Caco-2 (cell line): ENCODE measurements around the gene TM4SF1. TPM values are rescaled to one million over a fixed set of nuclear protein-coding genes. Genes with fewer than 3 reads are reported as not detected.

ENCODE experiments used
- BruUV-seq: library from RNA; stranded (reverse); fragments of 400-500 nt; replicated peaks from 2 replicates; lab custom pipeline; 2021; lab: Mats Ljungman, UMichigan
- CTCF ChIA-PET: fragments of 300-600 bp; sonication (Branson Sonifier 250); formaldehyde crosslinking; loops from one replicate; lab custom pipeline; 2022; ENCODE audit warnings: antibody characterized with exemption; lab: Charles Lee
- POLR2A ChIA-PET: fragments of 300-600 bp; sonication (Branson Sonifier 250); formaldehyde crosslinking; loops from one replicate; lab custom pipeline; 2022; ENCODE audit warnings: antibody characterized with exemption; lab: Charles Lee
- DNase-seq, 2 experiments: peaks; one replicate each; pipeline versions ENCODE4 v3.0.0 to v3.0.0-alpha.2; 2020 to 2022
- H3K27me3 ChIP-seq: replicated peaks from 2 replicates; pipeline ENCODE4 v1.6.0; 2011; ENCODE audit warnings: low read length; ENCODE audit not compliant: control insufficient read depth, insufficient read depth
- H3K36me3 ChIP-seq: 2 replicates; pipeline ENCODE4 v1.5.1; 2011; ENCODE audit warnings: low read length; ENCODE audit not compliant: control insufficient read depth, insufficient read depth
- H3K4me1 ChIP-seq: fragments of 250-450 bp; sonication (Bioruptor Pico); 2 replicates; pipeline ENCODE4 v1.5.1; 2020; ENCODE audit warnings: mild to moderate bottlenecking
- H3K4me3 ChIP-seq: 2 replicates; pipeline ENCODE4 v1.5.1; 2011; ENCODE audit warnings: low read depth, mild to moderate bottlenecking, control low read depth, low read length
- H3K9me3 ChIP-seq: fragments of 250-450 bp; sonication (Bioruptor Pico); 2 replicates; pipeline ENCODE4 v1.5.1; 2020; ENCODE audit warnings: mild to moderate bottlenecking, moderate library complexity
- H3K27ac Mint-ChIP-seq: one replicate; pipeline ENCODE4 v1.8.0; 2022; ENCODE audit warnings: mixed read lengths; ENCODE audit not compliant: unreplicated experiment
- H3K27me3 Mint-ChIP-seq: one replicate; pipeline ENCODE4 v1.8.0; 2022; ENCODE audit warnings: mixed read lengths; ENCODE audit not compliant: insufficient read depth, unreplicated experiment
- H3K36me3 Mint-ChIP-seq: one replicate; pipeline ENCODE4 v1.8.0; 2022; ENCODE audit warnings: mild to moderate bottlenecking, mixed read lengths; ENCODE audit not compliant: insufficient read depth, unreplicated experiment
- H3K4me1 Mint-ChIP-seq: one replicate; pipeline ENCODE4 v1.8.0; 2022; ENCODE audit warnings: low read depth, mixed read lengths; ENCODE audit not compliant: unreplicated experiment
- H3K4me3 Mint-ChIP-seq: one replicate; pipeline ENCODE4 v1.8.0; 2022; ENCODE audit warnings: mild to moderate bottlenecking, moderate library complexity, mixed read lengths; ENCODE audit not compliant: unreplicated experiment
- H3K9me3 Mint-ChIP-seq: one replicate; pipeline ENCODE4 v1.8.0; 2022; ENCODE audit warnings: mixed read lengths; ENCODE audit not compliant: unreplicated experiment
- intact Hi-C: fragments of 100-400 bp; cut with micrococcal nuclease; formaldehyde crosslinking; loops from one replicate; pipeline ENCODE4 v1.10.0; 2022; ENCODE audit not compliant: unreplicated experiment
- total RNA-seq: library from RNA; stranded (reverse); gene quantifications from 2 replicates; pipeline ENCODE4 v1.2.3, GENCODE V29; 2022
- TF ChIP-seq, protein P1 (sequence below), 2 experiments: fragments of 200-600 bp in 1 of 2; IDR thresholded peaks; 1 replicate in 1 of 2; 2 replicates in 1 of 2; pipeline versions ENCODE4 v1.5.1 to v1.8.0; 2011 to 2022; ENCODE audit warnings: antibody characterized with exemption in 1 of 2, control low read depth in 1 of 2, inconsistent platforms in 1 of 2, low read depth in 1 of 2, low read length in 1 of 2, mild to moderate bottlenecking in 1 of 2, moderate library complexity in 1 of 2; ENCODE audit not compliant: insufficient read depth in 1 of 2, severe bottlenecking in 1 of 2, unreplicated experiment in 1 of 2

TM4SF1 gene
- total RNA-seq, 1 experiment from 2014 or later: 49.2 TPM

DNA sequence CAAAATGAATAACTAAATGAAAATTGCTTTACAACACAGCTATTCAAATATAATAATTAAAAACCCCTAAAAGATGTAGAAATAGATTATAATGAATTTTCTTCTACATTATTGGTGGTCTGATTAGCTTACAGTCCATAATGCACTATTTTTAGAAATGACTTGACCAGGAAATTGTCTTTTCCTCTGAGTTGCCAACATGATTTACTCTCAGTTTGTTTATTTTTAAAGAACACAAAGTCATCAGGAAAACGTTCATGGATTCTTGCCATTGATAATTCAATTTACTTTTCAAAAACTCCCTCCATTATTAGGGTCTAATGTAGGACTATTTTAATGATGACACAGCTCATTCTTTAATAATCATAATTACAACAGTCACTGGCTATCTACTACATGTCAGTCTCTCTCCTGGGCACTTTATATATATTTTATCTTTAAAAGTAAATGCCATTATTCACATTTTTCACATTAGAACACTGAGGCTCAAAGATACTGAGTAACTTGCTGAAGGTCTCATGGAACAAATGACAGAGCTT is 45.2 kb downstream of the TM4SF1 start:
- Histone ChIP-seq H3K27me3 (no peaks in the 10 kb centered on the region), H3K4me1 (no peaks in the 10 kb centered on the region), H3K36me3 (no peaks in the 10 kb centered on the region), H3K9me3 (no peaks in the 10 kb centered on the region), H3K4me3 (no peak overlapping the region)
- DNase-seq: no peak
- H3K4me1 Mint-ChIP-seq: no peaks in the 10 kb centered on the region
- no peak overlapping the region for H3K27ac Mint-ChIP-seq
- CTCF ChIA-PET: interaction anchor here (1.3 to 1.6 kb wide), 2 partner anchors 31 to 212 kb away, joined by 3 to 4 read pairs; no protein-coding TSS in a partner anchor
- no peaks in the 10 kb centered on the region for H3K36me3 Mint-ChIP-seq
- no peak overlapping the region for H3K4me3 Mint-ChIP-seq
- POLR2A ChIA-PET: no interaction called here
- TF ChIP-seq, protein P1, sequence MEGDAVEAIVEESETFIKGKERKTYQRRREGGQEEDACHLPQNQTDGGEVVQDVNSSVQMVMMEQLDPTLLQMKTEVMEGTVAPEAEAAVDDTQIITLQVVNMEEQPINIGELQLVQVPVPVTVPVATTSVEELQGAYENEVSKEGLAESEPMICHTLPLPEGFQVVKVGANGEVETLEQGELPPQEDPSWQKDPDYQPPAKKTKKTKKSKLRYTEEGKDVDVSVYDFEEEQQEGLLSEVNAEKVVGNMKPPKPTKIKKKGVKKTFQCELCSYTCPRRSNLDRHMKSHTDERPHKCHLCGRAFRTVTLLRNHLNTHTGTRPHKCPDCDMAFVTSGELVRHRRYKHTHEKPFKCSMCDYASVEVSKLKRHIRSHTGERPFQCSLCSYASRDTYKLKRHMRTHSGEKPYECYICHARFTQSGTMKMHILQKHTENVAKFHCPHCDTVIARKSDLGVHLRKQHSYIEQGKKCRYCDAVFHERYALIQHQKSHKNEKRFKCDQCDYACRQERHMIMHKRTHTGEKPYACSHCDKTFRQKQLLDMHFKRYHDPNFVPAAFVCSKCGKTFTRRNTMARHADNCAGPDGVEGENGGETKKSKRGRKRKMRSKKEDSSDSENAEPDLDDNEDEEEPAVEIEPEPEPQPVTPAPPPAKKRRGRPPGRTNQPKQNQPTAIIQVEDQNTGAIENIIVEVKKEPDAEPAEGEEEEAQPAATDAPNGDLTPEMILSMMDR (IDR thresholded peaks at IDR 0.05; ENCODE audit: insufficient read depth in 1 of 2, low read depth in 1 of 2, low read length in 1 of 2, severe bottlenecking in 1 of 2, unreplicated experiment in 1 of 2): no peak
- H3K27me3 Mint-ChIP-seq: no peaks in the 10 kb centered on the region
- no TSS peak for BruUV-seq
- no peaks in the 10 kb centered on the region for H3K9me3 Mint-ChIP-seq
- intact Hi-C loops: no loop called here

DNA sequence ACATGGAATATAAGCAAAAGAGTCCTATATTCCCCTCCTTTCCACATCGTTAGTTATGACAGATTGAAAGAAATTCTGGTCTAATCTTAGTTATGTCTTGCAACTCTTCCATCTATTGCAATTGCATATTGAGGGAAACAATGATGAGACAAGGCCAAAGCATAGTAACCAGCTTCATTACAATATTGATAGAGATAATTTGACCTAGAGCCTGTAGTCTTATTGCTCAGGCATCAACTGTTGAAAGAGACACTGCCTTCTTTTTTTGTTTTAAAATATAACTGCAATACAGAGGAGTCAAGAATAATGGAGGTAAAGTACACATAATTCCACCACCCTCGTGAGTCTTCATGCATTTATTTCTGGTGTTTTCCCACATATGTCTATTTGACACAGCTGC is 46.1 kb downstream of the TM4SF1 start:
- DNase-seq: no peak
- Mint-ChIP-seq H3K4me1 (no peaks in the 10 kb centered on the region), H3K36me3 (no peaks in the 10 kb centered on the region), H3K4me3 (no peak overlapping the region), H3K9me3 (no peaks in the 10 kb centered on the region), H3K27ac (no peak overlapping the region), H3K27me3 (no peaks in the 10 kb centered on the region)
- ChIA-PET CTCF (no interaction called here), POLR2A (no interaction called here)
- H3K9me3 ChIP-seq: no peaks in the 10 kb centered on the region
- no peaks in the 10 kb centered on the region for H3K27me3 ChIP-seq
- intact Hi-C loops: no loop called here
- H3K36me3 ChIP-seq: no peaks in the 10 kb centered on the region
- TF ChIP-seq, protein P1 (IDR thresholded peaks at IDR 0.05; ENCODE audit: insufficient read depth in 1 of 2, low read depth in 1 of 2, low read length in 1 of 2, severe bottlenecking in 1 of 2, unreplicated experiment in 1 of 2): no peak
- no peak overlapping the region for H3K4me3 ChIP-seq
- BruUV-seq: no TSS peak
- H3K4me1 ChIP-seq: no peaks in the 10 kb centered on the region

DNA sequence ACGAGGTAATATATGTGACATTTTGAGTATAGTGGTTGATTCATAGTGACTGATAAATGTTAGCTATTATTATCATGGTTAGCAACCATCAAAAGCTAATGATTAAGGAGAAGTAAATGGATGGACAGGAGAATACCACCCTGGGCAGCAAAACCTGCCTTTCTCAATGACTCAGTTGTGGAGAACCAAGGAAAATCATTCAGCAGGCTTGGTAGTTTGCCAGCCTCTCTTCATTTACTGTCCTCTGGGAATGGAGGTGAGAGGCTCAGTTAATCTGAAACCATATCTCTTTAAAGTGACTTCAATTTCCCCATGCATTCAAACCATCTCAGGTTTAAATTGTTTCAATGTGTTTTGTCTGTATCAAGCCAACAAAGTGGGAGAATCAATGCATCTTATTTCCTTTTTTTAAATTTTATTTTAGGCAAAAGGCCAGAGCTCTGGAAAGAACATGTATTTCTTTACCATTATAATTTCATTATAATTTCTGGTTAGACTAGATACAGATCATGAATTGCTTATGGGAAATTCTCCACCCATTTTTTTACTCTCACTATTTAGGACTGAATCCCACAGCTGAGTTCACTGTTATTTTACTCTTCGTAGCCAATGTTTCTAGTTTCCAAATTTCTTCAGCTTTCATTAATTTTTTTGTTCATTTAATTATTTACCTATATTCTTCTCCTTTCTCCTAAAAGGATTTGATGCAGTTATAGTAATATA is 46.7 kb downstream of the TM4SF1 start:
- intact Hi-C loops: no loop called here
- H3K4me1 ChIP-seq: no peaks in the 10 kb centered on the region
- no peaks in the 10 kb centered on the region for H3K9me3 ChIP-seq
- Mint-ChIP-seq H3K36me3 (no peaks in the 10 kb centered on the region), H3K4me1 (no peaks in the 10 kb centered on the region), H3K4me3 (no peak overlapping the region), H3K27me3 (no peaks in the 10 kb centered on the region), H3K9me3 (no peaks in the 10 kb centered on the region), H3K27ac (no peak overlapping the region)
- no TSS peak for BruUV-seq
- no peaks in the 10 kb centered on the region for H3K36me3 ChIP-seq
- no peak overlapping the region for H3K4me3 ChIP-seq
- DNase-seq: no peak
- CTCF ChIA-PET: interaction anchor here (0.6 kb wide), 1 partner anchor 22 kb away, joined by 3 read pairs; no protein-coding TSS in a partner anchor
- TF ChIP-seq, protein P1 (IDR thresholded peaks at IDR 0.05; ENCODE audit: insufficient read depth in 1 of 2, low read depth in 1 of 2, low read length in 1 of 2, severe bottlenecking in 1 of 2, unreplicated experiment in 1 of 2): no peak
- POLR2A ChIA-PET: no interaction called here
- no peaks in the 10 kb centered on the region for H3K27me3 ChIP-seq
